Brain pericyte (primary cell): ENCODE results near the gene PCNX4.

Experiments used
- DNase-seq: peaks from one replicate; pipeline ENCODE4 v3.0.0-alpha.2; 2012; ENCODE audit warnings: low read depth, low spot score

Gene PCNX4

DNA sequence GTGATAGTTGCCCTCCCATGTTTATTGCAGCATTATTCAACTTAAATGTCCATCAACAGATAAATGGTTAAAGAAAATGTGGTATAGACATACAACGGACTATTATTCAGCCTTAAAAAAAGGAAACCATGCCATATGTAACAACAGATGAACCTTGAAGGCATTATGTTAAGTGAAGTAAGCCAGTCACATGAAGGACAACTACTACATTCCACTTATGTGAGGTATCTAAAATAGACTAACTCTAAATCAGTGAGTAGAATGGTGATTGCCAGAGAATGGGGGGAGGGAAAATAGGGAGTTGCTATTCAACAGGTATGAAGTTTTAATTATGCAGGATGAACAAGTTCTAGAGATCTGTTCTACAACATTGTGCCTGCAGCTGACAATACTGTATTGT, 10.1 kb downstream of the PCNX4 start:
- DNase-seq, result no peak

GRCh38 chr14:60102389-60102788, 10.7 kb downstream of the PCNX4 start:
- no peak for DNase-seq

GRCh38 chr14:60106339-60106738, 14.6 kb downstream of the PCNX4 start:
- DNase-seq, result no peak

DNA sequence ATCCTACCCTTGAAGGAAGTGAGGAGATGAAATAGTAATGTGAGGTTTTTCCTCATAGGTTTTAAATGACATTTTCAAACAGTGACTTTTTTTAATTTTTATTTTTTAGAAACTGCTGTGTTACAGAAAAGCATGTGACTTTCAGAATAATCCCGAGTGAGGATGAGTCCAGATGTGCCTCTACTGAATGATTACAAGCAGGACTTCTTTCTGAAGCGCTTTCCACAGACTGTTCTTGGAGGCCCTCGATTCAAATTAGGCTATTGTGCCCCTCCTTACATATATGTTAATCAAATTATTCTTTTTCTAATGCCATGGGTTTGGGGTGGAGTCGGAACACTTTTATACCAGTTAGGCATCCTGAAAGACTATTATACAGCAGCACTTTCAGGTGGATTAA, 15.8 kb downstream of the PCNX4 start:
- no peak for DNase-seq

DNA sequence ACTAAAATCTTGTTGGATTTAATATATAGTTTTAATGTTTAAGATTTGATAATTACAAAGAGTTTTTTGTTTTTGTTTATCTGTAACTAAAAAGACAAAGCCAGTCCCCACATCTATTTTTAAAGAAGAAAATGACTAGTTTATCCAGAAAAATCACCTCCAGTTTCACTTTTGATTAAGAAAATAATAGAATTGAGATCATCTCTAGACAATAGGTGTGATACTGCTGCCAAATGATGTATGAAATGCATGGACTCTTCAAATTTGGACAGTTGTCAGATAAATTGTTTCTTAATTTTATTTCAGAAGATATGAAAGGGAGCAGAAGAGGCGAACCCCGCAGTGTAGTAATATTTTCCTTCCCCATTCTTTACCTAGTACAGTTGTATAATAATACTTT, 20.0 kb downstream of the PCNX4 start:
- no peak for DNase-seq

DNA sequence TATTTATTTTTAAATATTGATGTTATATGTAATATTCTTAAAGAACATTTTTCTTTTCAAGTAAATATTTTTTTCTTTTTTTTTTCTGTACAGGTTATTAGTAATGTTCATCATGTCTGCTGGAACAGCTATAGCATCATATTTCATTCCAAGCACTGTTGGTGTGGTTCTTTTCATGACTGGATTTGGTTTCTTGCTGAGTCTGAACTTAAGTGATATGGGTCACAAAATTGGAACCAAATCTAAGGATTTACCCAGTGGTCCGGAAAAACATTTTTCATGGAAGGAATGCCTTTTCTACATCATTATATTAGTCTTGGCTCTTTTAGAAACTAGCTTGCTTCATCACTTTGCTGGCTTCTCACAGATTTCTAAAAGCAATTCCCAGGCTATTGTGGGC, 23.2 kb downstream of the PCNX4 start:
- no peak for DNase-seq

DNA sequence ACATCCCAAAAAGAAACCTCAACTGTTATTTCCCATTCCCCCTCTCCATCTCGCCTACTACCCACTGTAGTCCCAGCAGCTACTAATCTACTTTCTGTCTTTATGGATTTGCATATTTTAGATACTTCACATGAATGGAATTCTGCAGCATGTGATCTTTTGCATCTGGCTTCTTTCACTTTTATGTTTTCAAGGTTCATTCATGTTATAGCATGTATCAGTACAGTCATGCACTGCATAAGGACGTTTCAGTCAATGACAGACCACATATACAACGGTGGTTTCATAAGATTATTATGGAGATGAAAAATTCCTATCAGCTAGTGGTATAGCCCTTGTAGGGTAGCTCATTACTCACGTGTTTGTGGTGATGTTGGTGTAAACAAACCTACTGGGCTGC, 24.5 kb downstream of the PCNX4 start:
- no peak for DNase-seq

- DNase-seq, result no peak
Measured at GRCh38 chr14:60125918-60126317, 34.2 kb downstream of the PCNX4 start.

DNA sequence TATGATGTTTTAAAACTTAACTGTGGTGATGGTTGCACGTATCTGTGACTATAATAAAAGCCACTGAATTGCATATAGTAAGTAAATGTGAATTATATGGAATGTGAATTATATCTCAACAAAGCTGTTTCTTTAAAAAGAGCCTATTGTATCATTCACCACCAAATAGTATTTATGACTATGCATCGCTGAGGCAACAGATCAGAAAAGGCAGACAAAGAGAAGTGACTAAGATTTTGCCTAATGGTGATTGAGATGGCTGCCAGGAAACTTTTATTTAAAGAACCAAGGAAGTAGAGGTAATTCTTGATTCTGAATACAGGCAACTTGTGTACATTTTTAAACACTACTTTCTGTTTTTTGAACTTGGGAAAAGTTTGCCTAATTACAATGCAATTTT, 41.8 kb downstream of the PCNX4 start:
- DNase-seq, result no peak

DNA sequence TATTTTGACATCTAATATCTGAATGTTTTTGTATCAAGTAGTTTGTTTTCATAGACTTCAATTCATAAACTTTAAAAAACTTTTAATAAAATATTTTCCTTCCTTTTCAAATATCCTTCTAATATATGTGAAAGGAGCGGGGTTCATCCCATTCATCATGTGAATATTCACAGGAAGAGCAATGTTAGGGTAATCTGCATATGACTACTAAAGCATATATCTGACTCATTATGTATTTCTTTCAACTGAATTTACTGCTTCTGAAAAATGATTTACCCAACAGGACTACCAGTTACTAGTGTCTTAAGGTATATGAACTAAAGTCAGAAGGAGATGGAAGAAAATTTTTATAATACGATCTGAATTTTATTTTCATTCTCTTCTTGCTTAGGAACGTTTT, 43.0 kb downstream of the PCNX4 start:
- no peak for DNase-seq

GRCh38 chr14:60151715-60152114, 60.0 kb downstream of the PCNX4 start:
- no peak for DNase-seq

DNA sequence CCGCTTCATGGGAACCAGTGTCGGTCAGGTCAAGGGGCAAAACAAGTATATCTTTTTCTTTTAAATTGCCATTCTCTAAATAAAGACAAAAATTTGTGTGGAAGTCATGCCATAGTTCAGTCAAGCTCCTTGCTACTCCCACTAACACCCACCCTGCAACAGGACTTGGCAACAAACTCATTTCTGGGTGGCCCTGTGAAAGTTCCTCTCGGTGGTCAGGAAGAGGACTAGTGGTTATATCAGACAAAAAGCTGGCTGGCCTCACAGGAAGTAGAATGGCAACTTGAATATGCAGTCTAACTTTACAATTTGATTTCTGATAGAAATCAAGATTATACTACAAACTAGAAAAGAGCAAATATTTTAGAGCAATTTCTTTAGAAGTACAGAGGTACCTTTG, 62.3 kb downstream of the PCNX4 start:
- no peak for DNase-seq

- DNase-seq, result no peak
Measured at GRCh38 chr14:60154671-60155070, 62.9 kb downstream of the PCNX4 start.

DNA sequence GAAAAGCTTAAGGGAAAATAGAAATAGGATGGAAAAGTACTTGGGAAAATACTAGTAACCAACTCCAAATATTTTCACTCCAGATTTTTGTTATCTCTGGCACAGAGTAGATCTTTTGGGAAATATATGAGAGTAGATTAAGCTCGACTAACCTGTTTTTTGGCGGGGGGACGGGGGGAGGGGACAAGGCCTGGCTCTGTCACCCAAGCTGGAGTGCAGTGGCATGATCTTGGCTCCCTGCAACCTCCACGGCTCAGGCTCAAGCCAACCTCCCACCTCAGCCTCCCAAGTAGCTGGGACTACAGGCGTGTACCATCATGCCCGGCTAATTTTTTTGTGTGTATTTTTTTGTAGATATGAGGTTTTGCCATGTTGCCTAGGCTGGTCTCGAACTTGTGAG, 68.7 kb downstream of the PCNX4 start:
- no peak for DNase-seq

- no peak for DNase-seq
Measured at GRCh38 chr14:60161196-60162107, 69.7 kb downstream of the PCNX4 start.

DNA sequence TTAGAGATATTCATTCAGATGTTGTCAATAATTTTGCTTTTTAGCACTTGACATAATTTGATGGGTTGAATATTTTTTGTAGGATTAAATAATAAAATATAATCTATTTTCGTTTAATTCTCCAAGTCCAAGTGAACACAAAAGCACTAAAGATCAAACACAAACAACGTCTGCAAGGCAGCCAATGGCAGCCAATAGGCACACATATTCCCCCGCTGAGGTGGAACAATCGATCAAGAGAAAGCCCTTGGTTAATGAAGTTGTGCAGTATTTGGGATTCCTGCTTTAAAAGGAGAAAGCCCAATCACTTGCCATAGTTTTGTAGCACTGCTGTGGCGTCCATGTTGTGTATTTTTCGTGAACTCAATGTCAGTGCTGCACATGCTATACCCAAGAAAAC, 72.0 kb downstream of the PCNX4 start:
- DNase-seq, result no peak

DNA sequence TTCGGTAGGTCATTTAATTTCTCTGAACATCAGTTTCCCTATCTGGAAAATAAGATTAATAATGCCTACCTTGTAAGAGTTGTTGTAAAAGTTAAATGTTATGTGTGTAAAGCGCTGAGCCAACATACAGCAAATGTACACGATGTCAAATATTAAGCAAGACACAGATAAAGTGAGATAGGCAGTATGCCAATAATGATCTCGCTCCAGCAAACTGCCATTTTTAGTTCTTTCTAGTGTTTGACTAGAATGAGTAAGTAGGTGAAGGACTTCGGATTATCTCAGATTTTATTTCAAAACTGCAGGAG, 72.6 kb downstream of the PCNX4 start:
- no peak for DNase-seq

DNA sequence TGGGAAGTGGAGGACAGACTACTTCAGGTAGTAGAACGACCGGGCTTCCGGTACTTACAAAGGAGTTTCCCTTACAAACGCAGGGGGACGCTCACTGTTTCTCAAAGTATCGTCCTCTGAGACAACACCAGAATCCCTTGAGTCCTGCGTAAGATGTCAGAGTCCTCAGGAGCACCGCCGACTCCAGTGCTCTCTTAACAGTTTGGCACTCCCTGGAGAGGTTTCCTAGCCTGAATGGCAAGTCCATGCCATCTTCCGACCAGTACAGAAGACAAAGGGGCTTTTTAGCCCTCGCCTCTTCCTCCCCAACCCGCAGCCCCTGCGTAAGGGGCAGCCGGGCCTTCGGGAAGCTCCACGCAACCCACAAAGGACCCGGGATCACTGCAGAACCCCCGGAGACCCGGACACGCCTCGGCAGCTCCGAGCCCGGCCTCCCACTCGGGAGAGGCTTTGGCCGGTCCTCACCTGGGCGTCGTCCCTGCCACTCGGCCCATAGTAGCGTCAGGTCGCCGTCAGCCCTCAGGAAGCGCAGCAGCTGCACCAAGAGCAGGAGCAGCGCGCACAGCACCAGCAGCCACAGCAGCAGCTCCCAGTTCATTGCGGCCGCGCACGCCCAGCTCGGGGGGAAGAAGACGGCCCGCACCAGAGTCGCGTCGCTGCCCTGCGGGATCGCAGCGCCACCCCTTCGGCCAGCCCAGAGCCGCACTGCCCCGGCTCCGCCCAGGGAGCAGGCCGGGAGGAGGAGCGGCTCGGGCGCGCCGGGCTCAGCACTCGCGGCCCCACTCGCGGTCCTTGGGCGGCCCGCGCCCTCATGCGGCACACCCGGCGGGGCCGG, 73.2 kb downstream of the PCNX4 start, which contains the start of gene DHRS7:
Gene DHRS7, minus strand, starts transcription at position 687 of the 835 bp plus-strand sequence. Its CDS starts 89 bp downstream, at position 598.
- no peak for DNase-seq

GRCh38 chr14:60165547-60165876, 73.8 kb downstream of the PCNX4 start:
- DNase-seq, result no peak

GRCh38 chr14:60166142-60166541, 74.4 kb downstream of the PCNX4 start:
- no peak for DNase-seq

GRCh38 chr14:60169722-60170121, 78.0 kb downstream of the PCNX4 start:
- no peak for DNase-seq

GRCh38 chr14:60170948-60171347, 79.2 kb downstream of the PCNX4 start:
- DNase-seq, result no peak

DNA sequence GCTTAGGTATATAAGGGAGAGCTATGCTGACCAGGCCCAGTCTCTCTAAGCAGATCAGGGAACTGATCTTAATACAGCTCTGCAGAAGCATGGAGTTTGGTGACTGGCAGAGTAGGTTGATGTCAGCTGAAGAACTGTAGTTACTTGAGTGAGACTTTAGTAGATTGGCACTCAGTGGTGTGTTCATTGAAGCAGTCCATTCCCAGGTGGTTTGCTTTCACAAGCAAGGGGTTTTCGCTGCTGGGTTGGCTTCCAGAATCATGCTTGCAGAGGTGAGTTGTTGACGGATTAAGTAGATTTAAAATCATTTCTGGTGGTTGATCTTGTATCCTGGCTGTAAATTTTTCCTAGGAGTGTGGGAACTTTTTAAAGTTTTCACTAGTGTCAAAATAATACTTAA, 80.0 kb downstream of the PCNX4 start:
- DNase-seq, result no peak
